Lung (tissue), 12 donors: ENCODE measurements around the gene ITPR1. TPM values are rescaled to one million over a fixed set of nuclear protein-coding genes. Genes with fewer than 3 reads are reported as not detected.

Experiments
- ATAC-seq: fragments of 200-7000 bp; cut with Tn5 transposase; one replicate; pipeline ENCODE4 v1.9.1; 2020; ENCODE audit warnings: moderate number of reproducible peaks; ENCODE audit not compliant: insufficient read depth, low FRiP score
- DNase-seq, 3 donors: peaks; one replicate each; pipeline ENCODE4 v3.0.0-alpha.2; 2013 to 2017
- H3K27ac ChIP-seq, 2 donors: one replicate each; pipeline ENCODE4 v1.5.1; 2013; ENCODE audit warnings: mild to moderate bottlenecking in 2 of 2, moderate library complexity in 2 of 2, control low read depth in 1 of 2, inconsistent platforms in 1 of 2, low read depth in 1 of 2, low read length in 1 of 2
- H3K27me3 ChIP-seq, 3 donors: one replicate each; pipeline ENCODE4 v1.5.1; 2013; ENCODE audit warnings: low read length in 2 of 3; ENCODE audit not compliant: control insufficient read depth in 3 of 3, insufficient read depth in 3 of 3
- H3K36me3 ChIP-seq, 4 donors: one replicate each; pipeline ENCODE4 v1.5.1; 2013; ENCODE audit warnings: low read length in 4 of 4, mild to moderate bottlenecking in 1 of 4, moderate library complexity in 1 of 4; ENCODE audit not compliant: control insufficient read depth in 4 of 4, insufficient read depth in 4 of 4
- H3K4me1 ChIP-seq, 5 donors: one replicate each; pipeline ENCODE4 v1.5.1; 2013; ENCODE audit warnings: low read length in 5 of 5, mild to moderate bottlenecking in 2 of 5, moderate library complexity in 1 of 5; ENCODE audit not compliant: control insufficient read depth in 5 of 5, insufficient read depth in 5 of 5
- H3K4me3 ChIP-seq: one replicate; pipeline ENCODE4 v1.5.1; 2013; ENCODE audit warnings: mild to moderate bottlenecking, control low read depth, moderate library complexity
- H3K9ac ChIP-seq, 2 donors: one replicate each; pipeline ENCODE4 v1.5.1; 2013; ENCODE audit warnings: low read length in 2 of 2, control low read depth in 1 of 2; ENCODE audit not compliant: insufficient read depth in 1 of 2
- H3K9me3 ChIP-seq, 4 donors: one replicate each; pipeline ENCODE4 v1.5.1; 2013; ENCODE audit warnings: low read length in 3 of 4, mild to moderate bottlenecking in 1 of 4, moderate library complexity in 1 of 4; ENCODE audit not compliant: control insufficient read depth in 4 of 4, insufficient read depth in 3 of 4
- CTCF ChIP-seq: IDR thresholded peaks from 2 replicates; pipeline ENCODE4 v1.5.1; 2012; ENCODE audit warnings: mild to moderate bottlenecking; ENCODE audit errors: control extremely low read depth, extremely low read depth
- WGBS, 2 donors: extraction: QIAGEN DNeasy Blood & Tissue Kit; methylation state at CpG; one replicate each; pipeline ENCODE4 v1.1.7; 2013; 5-methylcytosine and 5-hydroxymethylcytosine counted together
- polyA plus RNA-seq, 2 donors: library from polyadenylated mRNA; stranded (reverse); fragments of 200-250 nt; gene quantifications; one replicate each; pipeline ENCODE4 v1.2.1, GENCODE V29; 2013
- total RNA-seq, 2 donors: library from RNA; depleted of rRNA in 1 of 2; stranded (reverse); fragments of >200 nt in 1 of 2; gene quantifications; one replicate each; pipeline ENCODE4 v1.2.1, GENCODE V29; 2014 to 2021
- donor health status: control.
- donor health status: control.
- donor health status: Bipolar disorder and iron deficiency.
- donor health status: healthy.
- donor health status: DM: yes; HTN: yes; CAD: no.

The ITPR1 gene
- total and polyA plus RNA-seq, 4 donors: 12.4 to 152 (median 44.1) TPM

DNA sequence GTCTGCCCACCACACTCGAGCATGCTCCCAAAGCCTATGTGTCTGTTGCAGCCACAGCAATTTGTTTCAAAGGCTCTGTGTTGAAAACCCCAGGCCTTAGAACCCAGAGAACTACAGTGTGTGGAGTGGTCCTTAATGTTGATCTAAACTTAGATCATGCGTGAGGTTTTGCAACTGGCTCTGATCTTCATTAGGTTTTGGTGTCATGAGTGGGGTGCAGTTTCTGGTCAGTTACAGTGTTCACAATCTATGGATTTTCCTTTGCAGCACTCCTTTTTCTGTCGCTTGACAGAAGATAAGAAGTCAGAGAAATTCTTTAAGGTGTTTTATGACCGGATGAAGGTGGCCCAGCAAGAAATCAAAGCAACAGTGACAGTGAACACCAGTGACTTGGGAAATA is 273.1 kb downstream of the ITPR1 start:
- DNase-seq (no peak), ATAC-seq (no peak)
- no peak for TF ChIP-seq CTCF
- Histone ChIP-seq H3K4me1 (peaks cover 0 to 9% (median 0%) of the 10 kb centered on the region in 5 donors), H3K4me3 (no peak overlapping the region), H3K36me3 (peaks cover 0 to 15% (median 3%) of the 10 kb centered on the region in 4 donors), H3K27me3 (no peaks in the 10 kb centered on the region), H3K9ac (no peak overlapping the region), H3K9me3 (no peaks in the 10 kb centered on the region), H3K27ac (no peak overlapping the region)
- 92 to 93% methylated on average over 4 of the region's 4 CpGs for WGBS, 2 donors

GRCh38 chr3:4766716-4767499 is 273.8 kb downstream of the ITPR1 start:
- Histone ChIP-seq H3K9me3 (no peaks in the 10 kb centered on the region), H3K36me3 (peaks cover 0 to 15% (median 3%) of the 10 kb centered on the region in 4 donors), H3K4me1 (peaks cover under 1 to 12% (median 1%) of the 10 kb centered on the region in 5 donors), H3K27me3 (no peaks in the 10 kb centered on the region), H3K4me3 (no peak overlapping the region), H3K9ac (no peak overlapping the region), H3K27ac (peak overlapping the region in 1 of 2 donors; percentile 68)
- DNase-seq (no peak), ATAC-seq (no peak)
- TF ChIP-seq CTCF: no peak
- 75% methylated on average over 6 of the region's 6 CpGs for WGBS, 2 donors

DNA sequence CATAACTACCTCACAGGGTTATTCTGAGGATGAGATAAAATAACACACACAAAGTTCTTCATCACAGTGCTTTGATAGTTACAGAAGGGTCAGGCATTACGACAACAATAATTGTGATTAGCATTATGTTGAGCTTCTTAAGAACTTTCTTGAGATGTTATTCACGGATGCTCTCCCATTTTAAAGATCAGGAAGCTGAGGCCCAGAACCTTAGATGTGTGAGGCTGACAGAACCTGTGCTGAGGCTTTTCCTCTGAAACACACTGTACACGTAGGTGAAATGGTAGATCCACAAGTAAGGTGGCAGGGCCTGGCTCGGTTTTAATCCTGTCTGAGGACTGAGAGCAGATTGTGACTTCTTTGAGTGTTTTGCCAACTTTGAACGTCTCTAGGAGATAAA is 274.9 kb downstream of the ITPR1 start:
- ATAC-seq: no peak
- peaks cover 0 to 9% (median 5%) of the 10 kb centered on the region in 4 donors for H3K36me3 ChIP-seq
- H3K27ac ChIP-seq: no peak overlapping the region
- no peaks in the 10 kb centered on the region for H3K27me3 ChIP-seq
- H3K4me3 ChIP-seq: no peak overlapping the region
- 86 to 88% methylated on average over 5 of the region's 5 CpGs for WGBS, 2 donors
- H3K9me3 ChIP-seq: no peaks in the 10 kb centered on the region
- no peak for TF ChIP-seq CTCF
- H3K9ac ChIP-seq: no peak overlapping the region
- H3K4me1 ChIP-seq: peaks cover 4 to 19% (median 10%) of the 10 kb centered on the region in 5 donors
- no peak for DNase-seq
